OCI-LY7 (cell line): ENCODE data around the gene LLGL1. TPM values are rescaled to one million over a fixed set of nuclear protein-coding genes. Genes with fewer than 3 reads are reported as not detected.

Source experiments
- BruUV-seq: library from RNA; stranded (reverse); fragments of 400-500 nt; replicated peaks from 2 replicates; lab custom pipeline; 2021; lab: Mats Ljungman, UMichigan
- CTCF ChIA-PET: fragments of 300-600 bp; sonication (Branson Sonifier 250); formaldehyde crosslinking; loops from one replicate; lab custom pipeline; 2022; ENCODE audit warnings: antibody characterized with exemption; ENCODE audit not compliant: unreplicated experiment; lab: Charles Lee
- POLR2A ChIA-PET: fragments of 300-600 bp; sonication (Branson Sonifier 250); formaldehyde crosslinking; loops from one replicate; lab custom pipeline; 2022; ENCODE audit warnings: antibody characterized with exemption; lab: Charles Lee
- DNase-seq: peaks from one replicate; pipeline ENCODE4 v3.0.0-alpha.2; 2015; ENCODE audit warnings: low spot score
- H2AFZ ChIP-seq: fragments of 200-600 bp; sonication (generic), shearing (Covaris generic); 2 replicates; pipeline ENCODE4 v1.6.1; 2014; ENCODE audit warnings: mild to moderate bottlenecking, antibody characterized with exemption, low read length, moderate library complexity
- H3K27ac ChIP-seq: fragments of 200-600 bp; sonication (generic); 2 replicates; pipeline ENCODE4 v1.5.1; 2014; ENCODE audit warnings: mixed run types, low read depth, mild to moderate bottlenecking, moderate library complexity, low read length, inconsistent platforms; ENCODE audit not compliant: poor library complexity, severe bottlenecking
- H3K36me3 ChIP-seq: fragments of 200-600 bp; sonication (generic); 2 replicates; pipeline ENCODE4 v1.6.1; 2014; ENCODE audit warnings: mild to moderate bottlenecking, antibody characterized with exemption, low read length, moderate library complexity, mixed read lengths; ENCODE audit not compliant: insufficient read depth
- H3K4me1 ChIP-seq: fragments of 200-600 bp; sonication (generic); 2 replicates; pipeline ENCODE4 v1.5.1; 2014; ENCODE audit warnings: mild to moderate bottlenecking, low read length; ENCODE audit not compliant: insufficient read depth, poor library complexity, severe bottlenecking
- H3K4me2 ChIP-seq: fragments of 200-600 bp; sonication (generic); 2 replicates; pipeline ENCODE4 v1.6.1; 2014; ENCODE audit warnings: mild to moderate bottlenecking, low read length
- H3K4me3 ChIP-seq: fragments of 200-600 bp; sonication (generic); 2 replicates; pipeline ENCODE4 v1.5.1; 2014; ENCODE audit warnings: mild to moderate bottlenecking, low read depth, low read length; ENCODE audit not compliant: poor library complexity, severe bottlenecking
- H3K79me2 ChIP-seq: fragments of 200-600 bp; sonication (generic); 2 replicates; pipeline ENCODE4 v1.6.1; 2016; ENCODE audit warnings: low read depth, mild to moderate bottlenecking, low read length, moderate library complexity, mixed read lengths; ENCODE audit not compliant: insufficient read depth
- H3K9me2 ChIP-seq: fragments of 200-600 bp; sonication (generic); 2 replicates; pipeline ENCODE4 v1.6.1; 2016; ENCODE audit warnings: mild to moderate bottlenecking, low read length, mixed read lengths; ENCODE audit not compliant: insufficient read depth
- H3K9me3 ChIP-seq: fragments of 200-600 bp; sonication (generic); 2 replicates; pipeline ENCODE4 v1.6.1; 2014; ENCODE audit warnings: mild to moderate bottlenecking, mixed run types, low read length, mixed read lengths
- H4K20me1 ChIP-seq: fragments of 200-600 bp; sonication (generic); 2 replicates; pipeline ENCODE4 v1.6.1; 2014; ENCODE audit warnings: mild to moderate bottlenecking, antibody characterized with exemption, low read length, moderate library complexity, mixed read lengths; ENCODE audit not compliant: insufficient read depth
- EZH2phosphoT487 ChIP-seq: fragments of 200-600 bp; sonication (generic); IDR thresholded peaks from 2 replicates; pipeline ENCODE4 v1.6.1; 2018; ENCODE audit warnings: low read depth, borderline replicate concordance, mild to moderate bottlenecking, mixed run types, antibody characterized with exemption, low read length, moderate library complexity, mixed read lengths
- intact Hi-C: fragments of 100-400 bp; cut with micrococcal nuclease; formaldehyde crosslinking; loops from one replicate; pipeline ENCODE4 v1.10.0; 2022; ENCODE audit not compliant: unreplicated experiment
- total RNA-seq, 2 experiments: library from RNA; depleted of rRNA in 1 of 2; stranded (reverse); fragments of >200 nt in 1 of 2; shearing (Covaris generic) in 1 of 2; gene quantifications; 2 replicates each; pipeline ENCODE4 v1.2.3, GENCODE V29; 2014 to 2022
- TF ChIP-seq, protein P1 (sequence below): fragments of 200-600 bp; sonication (generic); conservative IDR thresholded peaks from 2 replicates; pipeline ENCODE4 v1.5.1; 2014; ENCODE audit warnings: mild to moderate bottlenecking, antibody characterized with exemption, low read length, moderate library complexity, mixed read lengths

LLGL1 gene
- total RNA-seq, 2 experiments from 2014 or later: 14.1 to 19.9 TPM

DNA sequence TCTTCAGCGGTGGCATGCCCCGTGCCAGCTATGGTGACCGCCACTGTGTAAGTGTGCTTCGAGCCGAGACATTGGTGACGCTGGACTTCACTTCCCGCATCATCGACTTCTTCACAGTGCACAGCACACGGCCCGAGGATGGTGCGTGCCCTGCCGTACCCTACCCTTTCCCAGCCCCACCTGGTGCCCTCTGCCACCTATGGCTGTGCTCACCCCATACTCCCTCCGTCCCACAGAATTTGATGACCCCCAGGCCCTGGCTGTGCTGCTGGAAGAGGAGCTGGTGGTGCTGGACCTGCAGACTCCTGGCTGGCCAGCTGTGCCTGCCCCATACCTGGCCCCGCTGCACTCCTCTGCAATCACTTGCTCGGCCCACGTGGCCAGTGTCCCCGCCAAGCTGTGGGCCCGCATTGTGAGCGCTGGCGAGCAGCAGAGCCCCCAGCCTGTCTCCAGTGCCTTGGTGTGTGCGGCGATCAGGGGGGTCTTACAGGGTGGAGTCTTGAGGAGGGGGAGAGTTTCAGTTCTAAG, 9.5 kb downstream of the LLGL1 start:
- H3K4me2 ChIP-seq: no peak overlapping the region
- no TSS peak for BruUV-seq
- H3K4me3 ChIP-seq: no peak overlapping the region
- no peaks in the 10 kb centered on the region for H3K79me2 ChIP-seq
- H4K20me1 ChIP-seq: no peaks in the 10 kb centered on the region
- H3K36me3 ChIP-seq: no peaks in the 10 kb centered on the region; the same call in 1 of the 2 replicates
- DNase-seq: no peak
- no peak overlapping the region for H2AFZ ChIP-seq
- POLR2A ChIA-PET: no interaction called here
- no peaks in the 10 kb centered on the region for H3K9me2 ChIP-seq
- TF ChIP-seq, protein P1, sequence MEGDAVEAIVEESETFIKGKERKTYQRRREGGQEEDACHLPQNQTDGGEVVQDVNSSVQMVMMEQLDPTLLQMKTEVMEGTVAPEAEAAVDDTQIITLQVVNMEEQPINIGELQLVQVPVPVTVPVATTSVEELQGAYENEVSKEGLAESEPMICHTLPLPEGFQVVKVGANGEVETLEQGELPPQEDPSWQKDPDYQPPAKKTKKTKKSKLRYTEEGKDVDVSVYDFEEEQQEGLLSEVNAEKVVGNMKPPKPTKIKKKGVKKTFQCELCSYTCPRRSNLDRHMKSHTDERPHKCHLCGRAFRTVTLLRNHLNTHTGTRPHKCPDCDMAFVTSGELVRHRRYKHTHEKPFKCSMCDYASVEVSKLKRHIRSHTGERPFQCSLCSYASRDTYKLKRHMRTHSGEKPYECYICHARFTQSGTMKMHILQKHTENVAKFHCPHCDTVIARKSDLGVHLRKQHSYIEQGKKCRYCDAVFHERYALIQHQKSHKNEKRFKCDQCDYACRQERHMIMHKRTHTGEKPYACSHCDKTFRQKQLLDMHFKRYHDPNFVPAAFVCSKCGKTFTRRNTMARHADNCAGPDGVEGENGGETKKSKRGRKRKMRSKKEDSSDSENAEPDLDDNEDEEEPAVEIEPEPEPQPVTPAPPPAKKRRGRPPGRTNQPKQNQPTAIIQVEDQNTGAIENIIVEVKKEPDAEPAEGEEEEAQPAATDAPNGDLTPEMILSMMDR: no peak
- TF ChIP-seq EZH2phosphoT487: no peak
- no peak overlapping the region for H3K27ac ChIP-seq
- H3K4me1 ChIP-seq: no peaks in the 10 kb centered on the region
- intact Hi-C loops: no loop called here
- H3K9me3 ChIP-seq: no peaks in the 10 kb centered on the region
- CTCF ChIA-PET: no interaction called here

DNA sequence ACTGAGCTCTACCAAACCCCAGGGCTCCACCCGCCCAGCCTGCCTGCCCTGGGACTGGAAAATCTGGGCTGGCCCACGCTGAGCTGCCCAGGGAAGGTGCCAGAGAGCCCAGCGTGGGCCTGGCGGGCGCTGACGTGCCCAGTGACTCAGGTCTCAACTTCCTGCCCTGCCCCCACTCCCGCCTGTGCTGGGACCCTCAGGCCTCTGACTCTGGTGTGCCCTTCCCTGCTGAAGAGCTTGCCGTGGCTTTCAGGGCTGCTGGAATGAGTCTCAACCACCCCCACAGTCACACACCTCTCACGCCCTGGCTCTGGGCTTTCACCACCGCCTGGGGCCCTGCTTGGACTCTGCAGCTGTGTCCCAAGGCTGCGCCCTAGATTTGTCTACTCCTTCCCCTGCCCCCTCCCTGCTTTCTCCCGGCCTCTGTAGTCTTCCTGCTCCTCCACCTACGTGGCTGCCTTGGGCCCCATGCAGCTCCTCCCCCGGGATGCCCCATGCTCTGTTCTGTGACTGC, 10.4 kb downstream of the LLGL1 start:
- Histone ChIP-seq H3K4me2 (no peak overlapping the region), H3K9me3 (no peaks in the 10 kb centered on the region), H3K27ac (no peak overlapping the region), H3K36me3 (no peaks in the 10 kb centered on the region; the same call in 1 of the 2 replicates), H2AFZ (no peak overlapping the region), H3K79me2 (no peaks in the 10 kb centered on the region), H3K9me2 (no peaks in the 10 kb centered on the region), H4K20me1 (no peaks in the 10 kb centered on the region), H3K4me3 (no peak overlapping the region), H3K4me1 (no peaks in the 10 kb centered on the region)
- ChIA-PET CTCF (no interaction called here), POLR2A (no interaction called here)
- intact Hi-C loops: no loop called here
- TF ChIP-seq, protein P1: no peak
- no peak for TF ChIP-seq EZH2phosphoT487
- no peak for DNase-seq
- no TSS peak for BruUV-seq

DNA sequence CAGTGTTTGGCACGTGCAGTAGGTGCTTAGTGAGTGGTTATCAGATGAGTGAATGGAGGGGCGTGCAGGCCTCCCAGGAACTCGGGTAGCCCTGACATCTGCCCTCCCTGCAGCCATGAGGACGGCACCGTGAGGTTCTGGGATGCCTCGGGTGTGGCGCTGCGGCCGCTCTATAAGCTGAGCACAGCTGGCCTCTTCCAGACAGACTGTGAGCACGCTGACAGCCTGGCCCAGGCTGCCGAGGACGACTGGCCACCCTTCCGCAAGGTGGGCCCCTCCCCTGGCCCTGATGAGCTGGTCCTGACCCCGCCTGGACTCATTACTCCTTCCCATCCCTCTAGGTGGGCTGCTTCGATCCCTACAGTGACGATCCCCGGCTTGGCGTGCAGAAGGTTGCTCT, 11.1 kb downstream of the LLGL1 start:
- BruUV-seq: no TSS peak
- Histone ChIP-seq H3K9me2 (no peaks in the 10 kb centered on the region), H4K20me1 (no peaks in the 10 kb centered on the region), H3K4me3 (no peak overlapping the region), H3K4me2 (no peak overlapping the region), H3K9me3 (no peaks in the 10 kb centered on the region), H3K36me3 (no peaks in the 10 kb centered on the region; the same call in 1 of the 2 replicates), H3K27ac (no peak overlapping the region), H2AFZ (no peak overlapping the region), H3K79me2 (no peaks in the 10 kb centered on the region), H3K4me1 (no peaks in the 10 kb centered on the region)
- ChIA-PET CTCF (no interaction called here), POLR2A (no interaction called here)
- no peak for DNase-seq
- TF ChIP-seq, protein P1: no peak
- no peak for TF ChIP-seq EZH2phosphoT487
- intact Hi-C loops: no loop called here
